SK-N-SH treated with all-trans-retinoic acid at 6 μM for 48 hours (cell line): Measurements from ENCODE around the gene GABBR2.

Experiments
- ATAC-seq: fragments of 200-7000 bp; cut with Tn5 transposase; 3 replicates; pipeline ENCODE4 v1.9.1; 2020; ENCODE audit warnings: mild to moderate bottlenecking, moderate library complexity
- ARNTL ChIP-seq: fragments of 450-650 bp; formaldehyde crosslinking; IDR thresholded peaks from 2 replicates; pipeline ENCODE4 v1.5.0; 2020; ENCODE audit warnings: low read depth, mild to moderate bottlenecking, moderate library complexity, borderline replicate concordance
- CREB5 ChIP-seq: fragments of 250-450 bp; sonication (Bioruptor Pico); IDR thresholded peaks from 2 replicates; pipeline ENCODE4 v1.5.1; 2020; ENCODE audit warnings: low read depth, mild to moderate bottlenecking, moderate library complexity
- CSDC2 ChIP-seq: fragments of 250-450 bp; sonication (Bioruptor Pico); IDR thresholded peaks from 2 replicates; pipeline ENCODE4 v1.5.0; 2020; ENCODE audit warnings: mild to moderate bottlenecking, moderate library complexity
- CSRNP3 ChIP-seq: fragments of 250-450 bp; sonication (Bioruptor Pico); IDR thresholded peaks from 2 replicates; pipeline ENCODE4 v1.5.1; 2021; ENCODE audit warnings: mild to moderate bottlenecking, moderate library complexity
- ESRRG ChIP-seq: fragments of 250-450 bp; sonication (Bioruptor Pico); IDR thresholded peaks from 2 replicates; pipeline ENCODE4 v1.6.1; 2021; ENCODE audit warnings: mild to moderate bottlenecking
- GLIS3 ChIP-seq: fragments of 250-450 bp; sonication (Bioruptor Pico); IDR thresholded peaks from 2 replicates; pipeline ENCODE4 v1.5.0; 2020; ENCODE audit warnings: mild to moderate bottlenecking, moderate library complexity
- ISL1 ChIP-seq: fragments of 250-450 bp; sonication (Bioruptor Pico); IDR thresholded peaks from 2 replicates; pipeline ENCODE4 v2.1.2; 2022; ENCODE audit warnings: mild to moderate bottlenecking, moderate library complexity
- OSR1 ChIP-seq: fragments of 250-450 bp; sonication (Bioruptor Pico); IDR thresholded peaks from 2 replicates; pipeline ENCODE4 v1.8.0; 2022; ENCODE audit warnings: moderate library complexity, mild to moderate bottlenecking, inconsistent platforms
- PATZ1 ChIP-seq: fragments of 250-450 bp; sonication (Bioruptor Pico); IDR thresholded peaks from 2 replicates; pipeline ENCODE4 v1.8.0; 2020; ENCODE audit warnings: mild to moderate bottlenecking, moderate library complexity, borderline replicate concordance
- POU6F1 ChIP-seq: fragments of 250-450 bp; sonication (Bioruptor Pico); IDR thresholded peaks from 2 replicates; pipeline ENCODE4 v1.8.0; 2021; ENCODE audit warnings: low read depth, mild to moderate bottlenecking, moderate library complexity, borderline replicate concordance
- PPARA ChIP-seq: fragments of 250-450 bp; sonication (Bioruptor Pico); IDR thresholded peaks from 2 replicates; pipeline ENCODE4 v1.5.0; 2020; ENCODE audit warnings: mild to moderate bottlenecking, borderline replicate concordance
- RARB ChIP-seq: fragments of 250-450 bp; sonication (Bioruptor Pico); IDR thresholded peaks from 2 replicates; pipeline ENCODE4 v1.8.0; 2021; ENCODE audit warnings: mild to moderate bottlenecking, moderate library complexity
- SNAI2 ChIP-seq: fragments of 250-450 bp; sonication (Bioruptor Pico); IDR thresholded peaks from 2 replicates; pipeline ENCODE4 v1.5.0; 2020; ENCODE audit warnings: mild to moderate bottlenecking, moderate library complexity
- TCF4 ChIP-seq: fragments of 250-450 bp; sonication (Bioruptor Pico); IDR thresholded peaks from 2 replicates; pipeline ENCODE4 v1.8.0; 2021; ENCODE audit warnings: mild to moderate bottlenecking, moderate library complexity, borderline replicate concordance
- TOX ChIP-seq: fragments of 250-450 bp; sonication (Bioruptor Pico); IDR thresholded peaks from 2 replicates; pipeline ENCODE4 v1.8.0; 2021; ENCODE audit warnings: mild to moderate bottlenecking, moderate library complexity, borderline replicate concordance
- TSHZ2 ChIP-seq: fragments of 250-450 bp; sonication (Bioruptor Pico); IDR thresholded peaks from 2 replicates; pipeline ENCODE4 v1.5.0; 2020; ENCODE audit warnings: mild to moderate bottlenecking, moderate library complexity
- ZC3H10 ChIP-seq: fragments of 250-450 bp; sonication (Bioruptor Pico); IDR thresholded peaks from 2 replicates; pipeline ENCODE4 v1.5.1; 2021; ENCODE audit warnings: mild to moderate bottlenecking, moderate library complexity
- ZFP3 ChIP-seq: fragments of 250-450 bp; sonication (Bioruptor Pico); IDR thresholded peaks from 2 replicates; pipeline ENCODE4 v1.5.0; 2020; ENCODE audit warnings: mild to moderate bottlenecking, moderate library complexity
- ZFP30 ChIP-seq: fragments of 450-650 bp; formaldehyde crosslinking; IDR thresholded peaks from 2 replicates; pipeline ENCODE4 v1.5.0; 2022; ENCODE audit warnings: mild to moderate bottlenecking, moderate library complexity
- ZNF565 ChIP-seq: fragments of 450-650 bp; formaldehyde crosslinking; conservative IDR thresholded peaks from 2 replicates; pipeline ENCODE4 v1.5.0; 2020; ENCODE audit warnings: low read depth, mild to moderate bottlenecking, moderate library complexity
- ZNF70 ChIP-seq: fragments of 450-650 bp; formaldehyde crosslinking; IDR thresholded peaks from 2 replicates; pipeline ENCODE4 v1.5.0; 2020; ENCODE audit warnings: mild to moderate bottlenecking, moderate library complexity

The GABBR2 gene

GRCh38 chr9:98602839-98603500 is 105.8 kb downstream of the GABBR2 start:
- no peak for ATAC-seq

GRCh38 chr9:98600631-98601030 is 108.1 kb downstream of the GABBR2 start:
- no peak for ATAC-seq
- TF ChIP-seq ESRRG (CRISPR knock-in tag) (no peak), TOX (CRISPR knock-in tag) (no peak), ISL1 (CRISPR knock-in tag) (no peak), RARB (no peak), POU6F1 (CRISPR knock-in tag) (no peak), ZNF565 (CRISPR knock-in tag) (no peak), ZFP3 (CRISPR knock-in tag) (no peak), CSDC2 (CRISPR knock-in tag) (no peak), ZNF70 (CRISPR knock-in tag) (no peak), PPARA (CRISPR knock-in tag) (no peak), ARNTL (CRISPR knock-in tag) (no peak)

More at GRCh38 chr9:98602839-98603500, 105.8 kb downstream of the GABBR2 start:
- no peak for TF ChIP-seq CSRNP3 (CRISPR knock-in tag)
- no peak for TF ChIP-seq ZC3H10 (CRISPR knock-in tag)
- TF ChIP-seq ZNF70 (CRISPR knock-in tag): no peak
- no peak for TF ChIP-seq ZFP3 (CRISPR knock-in tag)
- no peak for TF ChIP-seq CSDC2 (CRISPR knock-in tag)
- TF ChIP-seq ZNF565 (CRISPR knock-in tag): no peak
- TF ChIP-seq SNAI2 (CRISPR knock-in tag): no peak
- TF ChIP-seq ARNTL (CRISPR knock-in tag): no peak
- TF ChIP-seq TOX (CRISPR knock-in tag): no peak
- TF ChIP-seq ISL1 (CRISPR knock-in tag): no peak
- TF ChIP-seq ESRRG (CRISPR knock-in tag): no peak
- no peak for TF ChIP-seq PATZ1 (CRISPR knock-in tag)
- TF ChIP-seq GLIS3 (CRISPR knock-in tag): no peak
- TF ChIP-seq TSHZ2: no peak
- TF ChIP-seq RARB: no peak
- no peak for TF ChIP-seq CREB5 (CRISPR knock-in tag)
- no peak for TF ChIP-seq OSR1 (CRISPR knock-in tag)
- no peak for TF ChIP-seq ZFP30 (CRISPR knock-in tag)
- no peak for TF ChIP-seq PPARA (CRISPR knock-in tag)
- no peak for TF ChIP-seq TCF4 (CRISPR knock-in tag)
